Motor neuron (in vitro differentiated cells): ENCODE data around the gene IQSEC2. TPM values are rescaled to one million over a fixed set of nuclear protein-coding genes. Genes with fewer than 3 reads are reported as not detected.

Source experiments
- ATAC-seq, 8 experiments: fragments of 200-7000 bp; cut with Tn5 transposase; replicated peaks in 6 of 8; 2 replicates each; pipeline ENCODE4 v1.8.0; 2021; ENCODE audit warnings: mild to moderate bottlenecking in 8 of 8, moderate library complexity in 8 of 8
- H3K27ac ChIP-seq, 2 donors: fragments of 250-450 bp; sonication (Bioruptor Pico); 2 replicates each; pipeline ENCODE4 v1.9.0; 2021; ENCODE audit warnings: antibody characterized with exemption in 2 of 2, mild to moderate bottlenecking in 2 of 2, moderate library complexity in 1 of 2
- H3K4me1 ChIP-seq, 2 donors: fragments of 250-450 bp; sonication (Bioruptor Pico); replicated peaks in 1 of 2; 2 replicates each; pipeline ENCODE4 v1.6.1; 2021; ENCODE audit warnings: antibody characterized with exemption in 2 of 2, mild to moderate bottlenecking in 2 of 2, moderate library complexity in 1 of 2
- H3K4me3 ChIP-seq, 5 donors: fragments of 250-450 bp; sonication (Bioruptor Pico); 2 replicates each; pipeline ENCODE4 v1.9.0; 2021; ENCODE audit warnings: antibody characterized with exemption in 5 of 5, mild to moderate bottlenecking in 5 of 5, moderate library complexity in 4 of 5
- WGBS, 10 experiments: fragments of 450-650 bp; shearing (Covaris generic); methylation state at CpG; one replicate each; pipeline ENCODE4 v1.0.0; 2022; 5-methylcytosine and 5-hydroxymethylcytosine counted together
- in situ Hi-C, 9 experiments: fragments of 400-800 bp; cut with MboI; loops; one replicate each; pipeline ENCODE4 v1.15.0; 2021; ENCODE audit warnings: low sequenced_read_pairs in 9 of 9, low pct_unique_long_range_greater_than_20kb in 2 of 9; ENCODE audit not compliant: unreplicated experiment in 9 of 9
- total RNA-seq, 8 experiments: library from RNA; unstranded; fragments of 300-600 nt; gene quantifications; 2 replicates each; pipeline versions ENCODE4 v1.2.3 to v1.2.4, GENCODE V29; 2022

Gene IQSEC2
- total RNA-seq, 8 experiments from 2014 or later, result 1.7 to 13.9 (median 6.5) TPM

DNA sequence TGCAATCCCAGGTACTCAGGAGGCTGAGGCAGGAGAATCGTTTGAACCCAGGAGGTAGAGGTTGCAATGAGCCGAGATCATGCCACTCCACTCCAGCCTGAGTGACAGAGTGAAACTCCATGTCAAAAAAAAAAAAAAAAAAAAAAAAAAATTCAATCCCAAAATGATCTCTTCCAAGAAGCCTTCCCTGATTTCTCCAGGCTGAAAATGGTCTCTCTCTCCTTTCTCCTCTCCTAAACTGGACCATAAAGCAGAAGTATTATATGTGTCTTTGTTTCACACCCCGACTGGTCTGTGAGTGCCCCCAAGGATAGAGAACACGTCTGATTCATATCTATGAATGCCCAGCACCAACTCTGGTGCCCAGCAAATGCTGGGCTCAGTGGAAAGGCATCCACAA, 39.1 kb downstream of the IQSEC2 start:
- Histone ChIP-seq H3K4me1 (no peaks in the 10 kb centered on the region), H3K27ac (no peak overlapping the region), H3K4me3 (no peak overlapping the region)
- 40 to 43% methylated on average over 2 to 4 of the region's 4 CpGs; no CpG with 5 or more reads in 8 of the 10 experiments for WGBS, 10 experiments
- in situ Hi-C loops, result no loop called here
- no peak for ATAC-seq

GRCh38 chrX:53241558-53241957, 39.8 kb downstream of the IQSEC2 start:
- WGBS, 10 experiments, result no CpG with 5 or more reads among the region's 7 CpGs

GRCh38 chrX:53239474-53239873, 41.9 kb downstream of the IQSEC2 start:
- Histone ChIP-seq H3K27ac (no peak overlapping the region), H3K4me1 (no peaks in the 10 kb centered on the region), H3K4me3 (no peak overlapping the region)
- in situ Hi-C loops, result no loop called here
- WGBS, 10 experiments, result 27 to 100% (median 60%) methylated on average over 1 to 4 of the region's 6 CpGs; no CpG with 5 or more reads in 7 of the 10 experiments
- ATAC-seq, result no peak

More at GRCh38 chrX:53241558-53241957, 39.8 kb downstream of the IQSEC2 start:
- no peak overlapping the region for H3K4me3 ChIP-seq
- no peak overlapping the region for H3K27ac ChIP-seq
- in situ Hi-C loops, result no loop called here
- ATAC-seq, result no peak
- H3K4me1 ChIP-seq, result no peaks in the 10 kb centered on the region

DNA sequence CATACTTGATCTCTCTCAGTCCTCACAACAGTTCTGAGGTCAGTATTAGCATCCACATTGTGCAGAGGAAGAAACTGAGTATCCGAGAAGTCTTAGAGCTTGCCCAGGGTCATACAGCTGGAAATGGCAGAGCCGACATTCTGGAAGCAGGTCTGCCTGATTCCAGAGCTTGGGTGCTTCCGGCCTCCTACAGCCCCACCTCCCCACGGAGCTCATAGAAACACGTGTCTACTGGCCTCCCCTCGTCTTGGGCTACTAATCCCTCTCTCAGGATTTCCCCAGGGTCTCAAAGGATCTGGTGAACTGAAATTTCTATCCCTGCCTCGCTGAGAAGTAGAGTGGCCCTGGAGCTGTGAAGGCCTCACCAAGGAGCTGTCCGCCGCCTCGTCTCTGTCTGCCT, 44.3 kb downstream of the IQSEC2 start:
- no peak overlapping the region for H3K4me3 ChIP-seq
- WGBS, 10 experiments, result 42 to 80% methylated on average over 1 to 6 of the region's 10 CpGs; no CpG with 5 or more reads in 8 of the 10 experiments
- no peak overlapping the region for H3K27ac ChIP-seq
- no peak for ATAC-seq
- in situ Hi-C loops, result no loop called here
- no peaks in the 10 kb centered on the region for H3K4me1 ChIP-seq

DNA sequence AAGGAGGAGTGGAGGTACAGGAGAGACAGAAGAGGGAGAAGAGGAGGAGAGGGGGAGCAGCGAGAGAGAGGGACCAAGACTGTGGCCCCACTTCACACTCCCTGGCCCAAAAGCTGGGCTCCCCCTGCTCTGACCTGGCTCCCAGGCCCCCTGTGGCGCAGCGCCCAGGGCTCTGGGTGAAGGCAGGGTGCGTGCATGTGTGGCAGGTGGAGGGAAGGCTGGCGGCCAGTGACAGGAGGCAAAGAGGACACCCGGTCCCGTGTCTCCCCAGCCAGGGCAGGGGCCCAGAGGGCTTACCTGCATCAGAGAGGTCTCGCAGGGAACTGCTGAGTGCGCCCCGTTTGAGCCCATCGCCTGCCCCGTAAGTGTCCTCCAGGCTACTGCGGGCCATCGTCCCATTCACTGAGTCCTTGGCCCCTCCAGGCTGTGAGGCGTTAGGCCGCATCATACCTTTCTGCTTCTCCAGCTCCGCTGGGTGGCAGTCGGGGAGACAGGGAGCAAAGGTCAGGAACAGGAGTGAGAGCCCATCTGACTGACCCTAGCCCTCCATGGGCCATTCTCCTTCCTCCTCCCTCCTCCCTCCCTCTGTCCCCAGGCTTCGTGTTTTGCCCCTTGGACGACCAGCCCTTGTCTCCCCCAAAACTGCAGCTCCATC, 45.2 kb downstream of the IQSEC2 start:
- 64 to 66% methylated on average over 5 to 7 of the region's 20 CpGs; no CpG with 5 or more reads in 8 of the 10 experiments for WGBS, 10 experiments
- in situ Hi-C loops, result no loop called here
- Histone ChIP-seq H3K4me3 (no peak overlapping the region), H3K27ac (no peak overlapping the region), H3K4me1 (no peaks in the 10 kb centered on the region)
- no peak for ATAC-seq

DNA sequence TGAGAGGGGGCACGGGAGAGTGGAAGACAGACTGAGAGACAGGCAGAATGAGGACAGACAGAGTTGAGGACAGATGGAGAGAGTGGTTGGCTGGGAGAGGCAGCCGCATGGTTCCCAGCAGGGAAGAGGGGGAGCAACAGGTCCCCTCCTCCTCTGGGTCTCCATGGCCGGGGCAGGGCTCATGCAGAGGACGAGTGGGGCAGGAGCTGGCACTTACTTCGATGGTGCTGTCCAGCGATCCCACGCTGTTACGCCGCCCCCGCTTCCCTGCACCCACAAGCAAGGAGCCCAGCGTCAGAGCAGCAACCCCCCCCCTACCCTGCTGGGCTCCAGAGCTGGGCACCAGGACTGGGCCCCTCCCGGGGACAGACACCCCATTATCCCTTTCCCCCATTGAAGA, 45.8 kb downstream of the IQSEC2 start:
- in situ Hi-C loops, result no loop called here
- H3K27ac ChIP-seq, result no peak overlapping the region
- no peak overlapping the region for H3K4me3 ChIP-seq
- WGBS, 10 experiments, result no CpG with 5 or more reads among the region's 12 CpGs
- H3K4me1 ChIP-seq, result no peaks in the 10 kb centered on the region
- no peak for ATAC-seq

- no peak overlapping the region for H3K27ac ChIP-seq
- H3K4me1 ChIP-seq, result no peaks in the 10 kb centered on the region
- H3K4me3 ChIP-seq, result no peak overlapping the region
- no CpG with 5 or more reads among the region's 9 CpGs for WGBS, 10 experiments
- no peak for ATAC-seq
- in situ Hi-C loops, result no loop called here
Measured at GRCh38 chrX:53234484-53234883, 46.9 kb downstream of the IQSEC2 start.

DNA sequence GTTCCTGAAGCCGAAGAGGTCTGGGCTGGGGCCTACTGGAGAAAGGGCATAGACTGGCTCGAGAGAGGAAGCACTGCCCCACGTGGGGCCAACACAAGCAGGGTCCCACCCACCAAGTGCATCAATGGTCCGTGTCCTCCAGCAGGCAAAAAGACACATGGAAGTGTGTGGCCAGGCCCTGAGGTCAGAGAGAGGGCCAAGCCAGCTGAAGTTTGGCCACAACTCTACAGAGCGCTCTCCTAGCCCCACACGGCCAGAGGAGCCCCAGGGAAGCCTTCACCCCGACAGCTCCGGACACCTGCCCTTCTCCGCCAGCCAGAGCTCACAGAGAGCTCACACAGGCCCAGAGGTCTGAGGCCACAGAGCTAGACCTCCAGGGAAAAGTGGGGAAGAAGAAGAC, 47.8 kb downstream of the IQSEC2 start:
- H3K4me3 ChIP-seq, result no peak overlapping the region
- H3K4me1 ChIP-seq, result no peaks in the 10 kb centered on the region
- 62 to 90% methylated on average over 2 to 7 of the region's 9 CpGs; no CpG with 5 or more reads in 8 of the 10 experiments for WGBS, 10 experiments
- H3K27ac ChIP-seq, result no peak overlapping the region
- in situ Hi-C loops, result no loop called here
- no peak for ATAC-seq

GRCh38 chrX:53230116-53230515, 51.3 kb downstream of the IQSEC2 start:
- ATAC-seq, result no peak
- Histone ChIP-seq H3K4me1 (peaks cover 0 to 3% of the 10 kb centered on the region in 2 donors), H3K4me3 (no peak overlapping the region), H3K27ac (no peak overlapping the region)
- 25 to 67% (median 45%) methylated on average over 1 to 4 of the region's 5 CpGs; no CpG with 5 or more reads in 7 of the 10 experiments for WGBS, 10 experiments
- in situ Hi-C loops, result no loop called here

- 69 to 100% (median 92%) methylated on average over 1 to 3 of the region's 7 CpGs; no CpG with 5 or more reads in 6 of the 10 experiments for WGBS, 10 experiments
- H3K27ac ChIP-seq, result no peak overlapping the region
- no peak overlapping the region for H3K4me3 ChIP-seq
Measured at GRCh38 chrX:53227224-53227765, 54.1 kb downstream of the IQSEC2 start.

DNA sequence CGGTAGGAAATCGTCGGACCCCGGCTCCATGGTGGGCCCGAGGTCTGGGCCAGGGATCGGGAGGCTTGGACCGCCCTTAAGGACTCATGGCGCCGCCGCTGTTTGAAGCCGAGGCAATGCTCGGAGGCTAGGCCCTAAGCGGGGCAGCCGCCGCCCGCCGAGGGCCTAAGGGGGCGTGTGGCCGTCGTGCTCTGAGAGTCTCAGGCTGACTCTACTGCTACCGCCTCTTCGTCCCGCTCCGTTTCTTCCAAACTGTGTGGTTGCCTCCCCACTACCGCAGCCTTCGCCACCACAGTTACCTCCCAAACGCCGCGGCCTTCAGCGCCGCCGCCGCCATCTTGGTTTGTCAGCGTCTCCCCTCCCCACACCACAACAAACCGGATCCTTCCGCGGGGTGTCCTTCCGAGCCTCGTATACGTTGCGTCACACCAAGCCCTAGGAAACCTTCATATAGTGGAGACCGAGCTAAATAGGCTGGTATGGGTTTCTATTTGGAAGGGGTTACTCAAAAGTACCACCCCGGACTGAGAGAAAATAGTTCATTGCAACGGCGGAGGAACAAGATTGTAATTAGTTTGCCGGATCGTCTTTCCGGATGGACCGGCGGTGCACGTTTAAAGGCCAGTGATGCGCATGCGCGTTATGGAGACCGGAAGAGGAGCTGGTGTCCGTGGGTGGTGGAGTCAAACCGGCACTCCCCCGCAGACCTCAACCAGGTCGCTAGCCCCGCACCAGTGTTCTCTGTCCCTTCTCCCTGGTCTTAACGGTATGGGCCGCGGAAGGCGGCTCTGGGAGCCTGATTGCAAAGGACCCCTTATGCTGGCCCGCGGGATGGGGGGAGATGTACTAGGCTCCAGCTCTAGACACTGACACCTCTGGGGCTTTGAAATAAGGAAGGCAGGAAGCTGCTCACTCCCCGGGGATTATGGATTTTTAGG, 56.3 kb downstream of the IQSEC2 start, which contains the start of gene KDM5C:
KDM5C (minus strand) TSS at position 348 of the 938 bp plus-strand sequence; CDS start at position 30, 318 bp downstream.
- WGBS, 10 experiments, result 0 to 37% methylated on average over 2 to 25 of the region's 67 CpGs; no CpG with 5 or more reads in 8 of the 10 experiments
- peak; percentile 70 to 96 (median 90) for ATAC-seq
- H3K4me1 ChIP-seq, result peaks cover 0 to 6% of the 10 kb centered on the region in 2 donors
- H3K27ac ChIP-seq, result peak within 1 kb of the TSS; percentile 99 to 100
- in situ Hi-C loops, result no loop called here
- peak within 1 kb of the TSS; percentile 51 to 93 (median 74) for H3K4me3 ChIP-seq

More at GRCh38 chrX:53227224-53227765, 54.1 kb downstream of the IQSEC2 start:
- ATAC-seq, result no peak
- peaks cover 0 to 6% of the 10 kb centered on the region in 2 donors for H3K4me1 ChIP-seq
- in situ Hi-C loops, result no loop called here

- ATAC-seq, result peak in 5 of 8 experiments; percentile 12 to 18 (median 13)
- 0 to 50% (median 11%) methylated on average over 2 to 5 of the region's 40 CpGs; no CpG with 5 or more reads in 6 of the 10 experiments for WGBS, 10 experiments
Measured at GRCh38 chrX:53223955-53224859, 57.2 kb downstream of the IQSEC2 start.

More at GRCh38 chrX:53223955-53224859, 57.2 kb downstream of the IQSEC2 start:
- Histone ChIP-seq H3K4me3 (peak overlapping the region; percentile 51 to 93 (median 74)), H3K27ac (peak overlapping the region; percentile 99 to 100), H3K4me1 (peaks cover 0 to 6% of the 10 kb centered on the region in 2 donors)
- in situ Hi-C loops, result no loop called here
